GM12874 (cell line): ENCODE results near the gene HOXA13.

Source experiments
- CTCF ChIP-seq: IDR thresholded peaks from 2 replicates; pipeline ENCODE4 v1.5.1; 2011; ENCODE audit warnings: low read depth, mild to moderate bottlenecking, control low read depth, low read length, moderate library complexity; ENCODE audit not compliant: insufficient read depth

HOXA13 gene

GRCh38 chr7:27191833-27192545, 7.9 kb downstream of the HOXA13 start:
- TF ChIP-seq CTCF, result no peak

- no peak for TF ChIP-seq CTCF
Observed at GRCh38 chr7:27191161-27191731, 8.6 kb downstream of the HOXA13 start.

GRCh38 chr7:27189997-27190748, 9.7 kb downstream of the HOXA13 start:
- TF ChIP-seq CTCF, result no peak

DNA sequence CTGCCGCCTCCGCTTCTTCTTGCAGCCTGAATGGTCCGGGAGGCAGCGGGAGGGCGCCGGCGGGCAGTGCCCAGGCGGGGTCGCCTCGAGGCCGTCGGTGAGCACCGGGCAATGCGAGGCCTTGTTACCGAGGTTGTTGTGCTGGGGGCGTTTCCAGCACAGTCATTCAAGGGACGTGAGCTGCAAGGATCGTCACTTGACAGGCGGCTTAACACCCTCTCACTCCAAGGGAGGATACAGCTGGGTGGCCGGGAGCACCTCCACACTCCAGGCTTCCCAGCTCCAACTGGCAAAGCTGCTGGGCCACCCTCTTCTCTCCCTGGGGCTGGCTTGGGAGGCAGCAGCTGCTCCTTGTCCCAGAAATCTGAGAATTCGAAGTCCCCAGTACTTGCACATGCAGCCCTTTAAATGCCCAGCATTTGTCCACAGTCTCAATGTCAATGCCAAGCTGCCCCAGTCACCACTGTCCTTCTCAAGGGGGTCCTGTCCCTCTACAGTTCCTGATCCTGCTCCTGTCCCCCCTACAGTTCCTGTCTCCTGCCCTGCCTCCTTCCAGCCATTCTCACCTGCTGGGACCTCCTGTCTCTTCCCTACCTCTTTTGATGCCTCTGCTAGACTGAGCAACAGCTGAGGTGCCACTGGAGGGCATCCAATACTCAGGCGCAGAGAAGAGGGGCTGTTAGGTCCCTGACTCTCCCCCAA, 10.4 kb downstream of the HOXA13 start:
- no peak for TF ChIP-seq CTCF

DNA sequence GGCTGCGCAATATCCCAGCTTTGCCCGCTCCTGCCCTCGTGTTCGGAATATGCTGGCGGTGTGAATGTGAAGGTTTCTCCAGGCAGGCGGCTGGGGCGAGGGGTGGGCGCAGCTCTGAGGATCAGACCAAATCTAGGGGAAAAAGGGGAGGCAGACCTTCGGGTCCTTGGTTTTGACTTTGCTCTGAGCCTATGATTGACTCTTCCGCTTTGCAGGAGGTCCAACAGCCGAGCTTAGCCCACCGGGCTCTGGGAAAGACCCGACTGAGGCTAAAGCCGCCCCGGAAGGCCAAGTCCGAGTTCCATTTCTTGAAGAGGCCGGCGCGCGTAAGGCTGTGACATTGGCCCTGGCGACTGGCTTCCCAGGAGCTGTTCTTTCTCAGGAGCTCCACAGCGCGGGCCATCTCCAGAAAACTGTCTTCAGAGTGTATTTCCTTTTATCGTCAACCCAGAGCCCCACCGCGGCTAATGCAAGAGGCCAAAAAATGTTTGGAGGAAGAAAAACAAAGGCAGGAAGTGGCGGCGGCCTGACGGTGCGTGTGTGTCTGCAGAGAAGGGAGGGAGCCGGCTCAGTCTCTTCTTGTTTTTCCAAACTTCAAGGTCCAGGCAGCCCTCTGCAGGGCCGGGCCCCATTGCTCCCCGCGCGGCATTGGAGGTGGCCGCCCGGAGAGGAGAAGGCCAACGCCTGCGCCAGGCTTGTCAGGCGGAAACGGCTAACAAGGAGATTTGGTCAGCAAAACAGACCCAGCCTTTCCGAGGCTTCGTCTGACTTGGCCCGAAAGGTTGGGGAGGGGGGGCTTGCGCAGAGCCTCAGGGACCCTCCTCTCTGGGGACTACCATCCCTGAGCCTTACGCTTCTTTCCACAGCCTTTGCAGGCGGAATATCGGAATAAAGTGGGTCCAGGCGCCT, 11.3 kb downstream of the HOXA13 start:
- TF ChIP-seq CTCF, result no peak

- no peak for TF ChIP-seq CTCF
Observed at GRCh38 chr7:27187475-27188385, 12.2 kb downstream of the HOXA13 start.
